GM19351 (cell line): ENCODE results near the gene PTMS.
A peak's percentile ranks its signal among the peaks of the same experiment; 100 is the strongest.
"Not testable (repeated sequence)": the region's sequence is repeated elsewhere in the genome, so short reads cannot be mapped to it uniquely, and the experiment has no call there.

Experiments
- ATAC-seq: cut with Tn5 transposase; IDR thresholded peaks from one replicate; pipeline ENCODE4 v1.9.1; 2021; ENCODE audit warnings: mild to moderate bottlenecking, moderate library complexity; ENCODE audit not compliant: unreplicated experiment

PTMS gene

GRCh38 chr12:6765634-6766581 is at the start of gene PTMS:
PTMS (plus strand) TSS chr12:6766363; CDS start chr12:6766706, 343 bp downstream.
- no peak for ATAC-seq

GRCh38 chr12:6716874-6717437 is 49.2 kb upstream of the PTMS start:
- no peak for ATAC-seq

GRCh38 chr12:6722863-6723262 is 43.3 kb upstream of the PTMS start:
- no peak for ATAC-seq

- peak; percentile 91 for ATAC-seq
These were observed 42.4 kb upstream of the PTMS start, which contains the start of gene COPS7A for GRCh38 chr12:6723607-6724408. COPS7A (plus strand) TSS chr12:6724046; CDS start chr12:6724657, 611 bp downstream.

GRCh38 chr12:6724409-6724797 is 41.8 kb upstream of the PTMS start:
- no peak for ATAC-seq

- no peak for ATAC-seq
These were observed 40.8 kb upstream of the PTMS start for GRCh38 chr12:6725350-6725749.

- ATAC-seq: no peak
These were observed 37.0 kb upstream of the PTMS start for GRCh38 chr12:6729186-6729585.

- ATAC-seq: no peak
These were observed 36.0 kb upstream of the PTMS start for GRCh38 chr12:6730169-6730568.

GRCh38 chr12:6734506-6735387 is 31.4 kb upstream of the PTMS start:
- no peak for ATAC-seq

- ATAC-seq: no peak
These were observed 30.5 kb upstream of the PTMS start for GRCh38 chr12:6735448-6736191.

GRCh38 chr12:6736754-6737153 is 29.4 kb upstream of the PTMS start:
- no peak for ATAC-seq

- ATAC-seq: not testable (repeated sequence)
These were observed 24.1 kb upstream of the PTMS start for GRCh38 chr12:6742080-6742479.

GRCh38 chr12:6742834-6743233 is 23.3 kb upstream of the PTMS start:
- ATAC-seq: no peak

- ATAC-seq: not testable (repeated sequence)
These were observed 22.9 kb upstream of the PTMS start for GRCh38 chr12:6743300-6743699.

- ATAC-seq: no peak
These were observed 20.2 kb upstream of the PTMS start for GRCh38 chr12:6745741-6746525.

- no peak for ATAC-seq
These were observed 18.9 kb upstream of the PTMS start for GRCh38 chr12:6747216-6747615.

GRCh38 chr12:6748761-6749160 is 17.4 kb upstream of the PTMS start:
- no peak for ATAC-seq

- ATAC-seq: no peak
These were observed 15.7 kb upstream of the PTMS start for GRCh38 chr12:6750506-6750905.

- no peak for ATAC-seq
These were observed 14.4 kb upstream of the PTMS start for GRCh38 chr12:6751767-6752166.
